GM12801 (cell line): Measurements from ENCODE around the gene CHST3.

Experiments
- CTCF ChIP-seq: IDR thresholded peaks from one replicate; pipeline ENCODE4 v1.5.1; 2011; ENCODE audit warnings: control low read depth; ENCODE audit not compliant: insufficient read length; ENCODE audit errors: extremely low read depth

The CHST3 gene

DNA sequence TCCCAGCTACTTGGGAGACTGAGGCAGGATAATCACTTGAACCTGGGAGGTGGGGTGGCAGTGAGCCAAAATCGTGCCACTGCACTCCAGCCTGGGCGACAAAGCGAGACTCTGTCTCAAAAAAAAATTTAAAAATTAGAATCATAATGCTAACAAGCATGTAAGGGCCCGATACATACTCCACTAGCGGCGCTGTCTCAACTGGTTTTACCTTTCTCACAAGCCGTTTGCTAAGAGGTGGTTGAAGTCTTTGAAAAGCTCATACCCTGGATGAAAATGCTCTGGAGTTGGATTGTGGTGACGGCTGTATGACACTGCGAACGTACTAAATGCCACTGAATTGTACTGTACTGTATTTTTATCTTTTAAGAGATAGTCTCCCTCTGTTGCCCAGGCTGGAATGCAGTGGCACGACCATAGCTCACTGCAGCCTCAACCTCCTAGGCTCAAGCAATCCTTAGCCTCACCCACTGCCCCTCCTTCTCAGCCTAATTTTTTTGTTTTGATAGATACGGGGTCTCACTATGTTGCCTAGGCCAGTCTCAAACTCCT is 94.2 kb downstream of the CHST3 start:
- TF ChIP-seq CTCF = no peak

- TF ChIP-seq CTCF = no peak
Measured at GRCh38 chr10:72058989-72059842, 95.0 kb downstream of the CHST3 start.

- TF ChIP-seq CTCF = no peak
Measured at GRCh38 chr10:72059843-72060822, 95.9 kb downstream of the CHST3 start.

- TF ChIP-seq CTCF = no peak
Measured at GRCh38 chr10:72061491-72061890, 97.3 kb downstream of the CHST3 start.

DNA sequence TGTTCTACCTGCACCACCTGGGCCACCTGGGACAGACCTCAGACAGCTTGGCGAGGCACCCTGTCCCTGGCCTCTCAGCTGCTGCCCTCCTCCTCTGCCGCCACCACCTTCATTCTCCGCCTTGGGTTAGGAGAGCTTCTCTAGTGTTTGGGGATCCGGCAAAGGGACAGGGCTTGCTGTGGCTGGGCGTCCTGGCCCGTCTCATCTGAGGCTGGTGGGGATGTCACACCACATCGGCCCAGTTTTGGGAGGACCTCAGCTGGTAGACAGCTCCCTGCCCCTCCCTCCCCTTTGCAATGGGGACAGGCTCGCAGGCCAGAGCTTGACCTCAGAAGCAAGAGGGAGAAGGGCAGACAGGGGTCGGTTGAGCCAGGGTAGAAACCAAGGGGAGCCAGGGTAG is 97.7 kb downstream of the CHST3 start:
- TF ChIP-seq CTCF = no peak

GRCh38 chr10:72062382-72062781 is 98.2 kb downstream of the CHST3 start:
- no peak for TF ChIP-seq CTCF
